Tongue (tissue), 2 donors: ENCODE results near the gene PDE4A. TPM values are rescaled to one million over a fixed set of nuclear protein-coding genes. Genes with fewer than 3 reads are reported as not detected.
"Not testable (repeated sequence)": the region's sequence is repeated elsewhere in the genome, so short reads cannot be mapped to it uniquely, and the experiment has no call there.

ENCODE experiments used
- DNase-seq: peaks from one replicate; pipeline ENCODE4 v3.0.0-alpha.2; 2015
- total RNA-seq: library from RNA; depleted of rRNA; stranded (reverse); fragments of >200 nt; gene quantifications from one replicate; pipeline ENCODE4 v1.2.3, GENCODE V29; 2014

PDE4A gene
- total RNA-seq, result 4.7 TPM

DNA sequence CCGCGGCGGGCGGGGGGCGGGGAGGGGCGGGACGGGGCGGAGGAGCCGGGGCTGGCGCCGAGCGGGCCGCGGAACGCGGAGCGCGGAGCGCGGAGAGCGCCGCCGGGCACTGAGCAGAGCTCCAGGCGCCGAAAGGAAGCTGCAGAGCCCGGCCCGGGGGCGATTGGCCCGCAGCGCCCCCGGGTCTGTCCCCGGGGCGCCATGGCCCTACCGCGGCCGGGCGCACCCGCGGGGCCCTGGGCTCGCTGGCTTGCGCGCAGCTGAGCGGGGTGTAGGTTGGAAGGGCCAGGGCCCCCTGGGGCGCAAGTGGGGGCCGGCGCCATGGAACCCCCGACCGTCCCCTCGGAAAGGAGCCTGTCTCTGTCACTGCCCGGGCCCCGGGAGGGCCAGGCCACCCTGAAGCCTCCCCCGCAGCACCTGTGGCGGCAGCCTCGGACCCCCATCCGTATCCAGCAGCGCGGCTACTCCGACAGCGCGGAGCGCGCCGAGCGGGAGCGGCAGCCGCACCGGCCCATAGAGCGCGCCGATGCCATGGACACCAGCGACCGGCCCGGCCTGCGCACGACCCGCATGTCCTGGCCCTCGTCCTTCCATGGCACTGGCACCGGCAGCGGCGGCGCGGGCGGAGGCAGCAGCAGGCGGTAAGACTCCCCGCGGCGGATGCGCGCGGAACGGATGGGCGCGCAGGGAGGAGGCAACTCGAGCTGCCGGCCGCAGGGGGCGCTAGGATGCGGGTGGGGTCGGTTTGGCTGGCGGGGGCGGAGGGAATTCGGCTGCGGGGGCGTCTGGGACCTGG, at the start of gene PDE4A:
Gene PDE4A (plus strand): TSS at position 95 of the 796 bp plus-strand sequence. CDS start 227 bp downstream, at position 322.
- DNase-seq, result no peak

DNA sequence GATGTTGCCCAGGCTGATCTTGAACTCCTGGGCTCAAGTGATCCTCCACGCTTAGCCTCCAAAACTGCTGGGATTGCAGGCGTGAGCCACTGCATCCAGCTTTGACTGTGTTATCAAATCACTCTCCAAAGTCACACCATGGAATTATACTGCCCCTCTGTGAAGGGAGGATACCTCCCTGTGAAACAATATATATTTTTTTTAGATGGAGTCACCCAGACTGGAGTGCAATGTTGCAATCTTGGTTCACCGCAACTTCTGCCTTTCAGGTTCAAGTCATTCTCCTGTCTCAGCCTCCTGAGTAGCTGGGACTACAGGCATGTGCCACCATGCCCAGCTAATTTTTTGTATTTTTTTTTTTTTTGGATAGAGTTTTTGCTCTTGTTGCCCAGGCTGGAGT, 47.6 kb upstream of the PDE4A start:
- DNase-seq, result no peak

DNA sequence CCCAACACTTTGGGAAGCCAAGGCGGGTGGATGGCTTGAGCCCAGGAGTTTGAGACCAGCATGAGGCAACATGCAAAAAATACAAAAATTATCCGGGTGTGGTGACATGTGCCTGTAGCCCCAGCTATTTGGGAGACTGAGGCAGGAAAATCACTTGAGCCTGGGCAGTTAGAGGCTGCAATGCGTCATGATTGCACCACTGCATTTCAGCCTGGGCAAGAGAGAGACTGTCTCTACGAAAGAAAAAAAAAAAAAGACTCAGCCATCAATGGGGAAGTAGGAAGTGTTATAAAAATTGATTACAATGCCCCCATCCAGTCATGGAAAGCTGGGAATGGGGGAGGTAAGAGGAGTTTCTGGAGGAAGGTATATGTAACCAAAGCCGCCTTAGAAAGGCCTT, 45.4 kb upstream of the PDE4A start:
- DNase-seq, result no peak

DNA sequence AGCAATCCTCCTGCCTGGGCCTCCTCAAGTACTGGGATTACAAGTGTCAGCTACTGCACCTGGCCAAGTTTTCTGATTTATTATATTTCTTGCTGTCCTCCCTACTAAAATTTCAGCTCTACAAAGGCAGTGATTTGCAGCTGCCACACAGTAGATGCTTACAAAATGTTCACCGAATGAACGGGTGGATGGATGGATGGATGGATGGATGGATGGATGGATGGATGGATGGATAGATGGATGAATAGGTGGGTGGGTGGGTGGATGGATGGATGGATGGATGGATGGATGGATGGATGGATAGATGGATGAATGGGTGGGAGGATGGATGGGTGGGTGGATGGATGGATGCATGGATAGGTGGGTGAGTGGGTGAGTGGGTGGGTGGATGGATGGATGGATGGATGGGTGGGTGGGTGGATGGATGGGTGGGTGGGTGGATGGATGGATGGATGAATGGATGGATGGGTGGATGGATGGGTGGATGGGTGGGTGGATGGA, 43.1 kb upstream of the PDE4A start:
- DNase-seq, result not testable (repeated sequence)

GRCh38 chr19:10378124-10378523, 42.2 kb upstream of the PDE4A start:
- no peak for DNase-seq

DNA sequence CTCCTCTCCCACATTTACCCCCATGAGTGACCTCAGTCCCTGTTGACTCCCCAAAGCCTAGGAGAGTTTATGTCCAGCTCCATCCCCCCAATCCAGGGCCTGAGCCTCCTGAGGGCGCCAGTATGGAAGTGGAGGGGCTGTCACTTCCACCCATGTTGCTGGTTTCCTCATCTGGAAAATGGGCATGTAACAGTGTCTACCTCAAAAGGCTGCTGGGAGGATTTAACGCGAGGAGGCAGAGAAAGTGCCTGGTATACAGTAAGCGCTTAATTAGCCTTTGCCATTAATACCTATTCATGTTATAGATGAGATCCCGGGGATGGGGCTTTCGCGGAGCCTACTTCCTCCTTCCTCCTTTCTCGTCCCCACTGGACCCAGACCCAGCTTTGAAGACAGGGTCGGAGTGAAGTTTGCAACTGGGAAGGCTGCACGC, 40.4 kb upstream of the PDE4A start:
- DNase-seq, result no peak

DNA sequence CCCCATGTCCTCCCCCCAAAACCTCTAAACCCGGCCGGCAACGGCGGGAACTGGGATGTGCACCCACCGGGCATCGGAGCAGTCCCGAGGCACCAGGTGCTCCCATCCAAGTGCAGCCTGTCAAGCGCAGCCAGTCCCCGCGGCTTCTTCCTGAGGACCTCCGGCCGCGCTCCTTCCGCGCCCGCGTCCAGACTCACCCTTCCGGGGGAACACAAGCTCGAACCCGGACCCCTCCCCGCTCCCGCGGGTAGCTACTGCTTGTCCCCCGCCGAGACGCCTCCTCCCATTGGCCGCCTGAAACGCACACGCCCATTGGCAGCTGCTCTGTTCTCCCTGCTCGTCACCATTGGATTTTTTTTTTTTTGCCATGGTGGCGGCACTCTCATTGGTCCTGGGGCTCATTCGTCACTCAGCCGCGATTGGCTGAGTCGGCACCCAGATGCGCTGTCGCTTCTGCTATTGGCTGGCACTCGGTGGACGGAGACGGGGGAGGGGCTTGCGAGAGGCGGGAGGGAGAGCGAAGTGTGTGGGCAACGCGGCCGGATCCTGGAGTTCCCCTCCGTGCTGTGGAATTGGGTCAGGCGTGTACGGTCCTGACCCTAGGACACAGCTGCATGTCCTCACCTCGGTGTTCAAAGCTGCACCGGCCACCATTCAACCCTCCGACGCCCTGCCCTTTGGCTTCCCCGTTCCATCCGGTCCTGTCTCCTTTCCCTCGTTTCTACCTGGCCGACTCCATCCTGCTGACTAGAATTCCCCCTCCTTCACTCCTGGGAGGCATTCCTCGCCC, 39.8 kb upstream of the PDE4A start, which contains the start of gene TYK2:
Gene TYK2 (minus strand): TSS at position 260 of the 790 bp plus-strand sequence. CDS start 2,166 bp downstream, outside the sequence.
- peak; percentile 100 for DNase-seq

DNA sequence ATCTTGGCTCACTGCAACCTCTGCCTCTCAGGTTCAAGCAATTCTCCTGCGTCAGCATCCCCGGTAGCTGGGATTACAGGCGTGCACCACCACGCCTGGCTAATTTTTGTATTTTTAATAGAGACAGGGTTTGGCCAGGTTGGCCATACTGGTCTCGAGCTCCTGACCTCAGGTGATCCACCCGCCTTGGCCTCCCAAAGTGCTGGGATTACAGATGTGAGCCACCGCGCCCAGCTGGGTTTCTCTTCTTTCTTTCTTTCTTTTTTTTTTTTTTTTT, 37.2 kb upstream of the PDE4A start:
- not testable (repeated sequence) for DNase-seq

DNA sequence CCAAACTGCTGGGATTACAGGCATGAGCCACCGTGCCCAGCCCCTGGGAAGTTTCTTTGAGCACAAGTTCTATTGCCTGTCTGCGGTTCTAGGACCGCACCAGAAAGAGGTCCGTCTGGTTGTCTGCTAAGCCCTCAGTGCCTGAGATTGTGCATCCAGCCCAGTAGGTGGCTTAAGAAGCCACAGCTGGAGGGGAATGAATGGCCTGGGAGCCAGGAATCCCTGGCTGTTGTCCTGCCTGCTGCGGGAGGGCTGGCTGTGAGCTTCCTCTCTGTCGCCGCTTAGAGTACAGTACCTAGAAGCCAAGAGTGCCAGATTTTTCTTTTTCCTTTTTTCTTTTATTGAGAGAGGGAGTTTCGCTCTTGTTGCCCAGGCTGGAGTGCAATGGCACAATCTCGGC, 35.8 kb upstream of the PDE4A start:
- DNase-seq, result no peak

DNA sequence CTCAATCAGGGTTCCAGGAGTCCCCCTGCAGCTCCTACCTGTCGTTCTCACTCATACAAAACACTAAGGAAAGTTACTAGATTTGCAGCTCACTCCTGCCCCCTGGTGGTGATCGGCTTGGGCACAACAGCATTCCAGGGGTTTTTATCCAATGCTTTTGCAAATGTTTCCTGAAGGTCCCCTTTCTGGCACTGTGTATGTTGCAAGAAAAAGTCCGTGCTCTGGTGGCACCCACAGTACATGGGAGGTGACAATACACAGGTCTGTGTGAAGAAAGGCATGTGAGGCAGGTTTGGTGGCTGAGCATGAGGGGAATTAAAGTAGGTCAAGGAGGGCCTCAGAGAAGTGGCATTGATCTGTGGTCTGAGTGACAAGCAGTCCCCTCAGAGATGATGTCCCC, 31.4 kb upstream of the PDE4A start:
- DNase-seq, result peak; percentile 94

GRCh38 chr19:10389863-10390262, 30.5 kb upstream of the PDE4A start:
- DNase-seq, result no peak

DNA sequence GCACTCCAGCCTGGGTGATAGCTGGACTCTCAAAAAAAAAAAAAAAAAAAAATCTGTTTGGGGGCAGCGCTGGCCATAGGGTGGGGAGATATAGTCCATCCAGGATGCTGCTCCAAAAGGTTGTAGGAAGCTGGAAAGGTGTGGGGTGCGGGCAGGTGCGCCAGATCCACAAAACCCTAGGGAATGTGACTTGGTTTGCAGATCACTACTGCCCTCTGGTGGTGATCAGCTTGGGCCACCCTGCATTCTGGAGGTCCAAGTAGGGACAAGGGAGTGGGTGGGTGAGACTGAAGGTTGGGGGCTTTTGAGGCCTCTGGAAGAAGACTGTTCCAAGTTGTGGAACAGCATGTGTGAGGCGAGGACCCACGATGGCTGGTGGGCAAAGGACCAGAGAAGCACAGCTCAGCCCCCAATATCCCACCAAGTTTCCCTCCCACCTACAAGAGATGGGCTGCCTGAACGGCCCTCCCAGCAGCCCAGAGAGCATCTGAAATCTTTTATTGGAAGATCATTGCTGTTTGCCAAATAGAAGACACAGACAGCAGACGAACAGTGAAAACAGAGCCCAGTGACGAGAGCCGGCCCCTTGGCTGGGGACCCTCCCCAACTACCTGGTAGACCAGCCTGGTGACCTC, 29.6 kb upstream of the PDE4A start:
- DNase-seq, result peak; percentile 72

GRCh38 chr19:10392120-10392519, 28.2 kb upstream of the PDE4A start:
- no peak for DNase-seq

DNA sequence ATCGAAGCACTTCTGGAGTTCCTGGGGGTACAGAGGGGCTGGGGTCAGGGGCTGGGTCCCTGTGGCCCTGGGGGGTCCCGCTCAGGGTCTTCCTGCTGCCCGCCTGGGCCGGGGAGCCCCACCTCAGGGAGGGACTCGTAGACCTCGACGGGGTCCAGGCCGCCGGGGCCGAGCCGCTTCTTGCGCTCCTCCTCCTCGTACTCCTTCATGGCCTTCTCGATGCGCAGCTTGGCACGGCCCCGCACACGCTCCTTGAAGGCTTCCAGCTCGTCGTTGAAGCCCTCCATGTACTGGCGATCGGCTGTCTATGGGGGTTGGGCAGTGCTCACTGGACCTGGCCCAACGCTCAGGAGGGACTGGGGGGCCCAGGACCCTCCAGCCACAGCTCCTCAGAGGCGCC, 27.2 kb upstream of the PDE4A start:
- DNase-seq, result no peak

DNA sequence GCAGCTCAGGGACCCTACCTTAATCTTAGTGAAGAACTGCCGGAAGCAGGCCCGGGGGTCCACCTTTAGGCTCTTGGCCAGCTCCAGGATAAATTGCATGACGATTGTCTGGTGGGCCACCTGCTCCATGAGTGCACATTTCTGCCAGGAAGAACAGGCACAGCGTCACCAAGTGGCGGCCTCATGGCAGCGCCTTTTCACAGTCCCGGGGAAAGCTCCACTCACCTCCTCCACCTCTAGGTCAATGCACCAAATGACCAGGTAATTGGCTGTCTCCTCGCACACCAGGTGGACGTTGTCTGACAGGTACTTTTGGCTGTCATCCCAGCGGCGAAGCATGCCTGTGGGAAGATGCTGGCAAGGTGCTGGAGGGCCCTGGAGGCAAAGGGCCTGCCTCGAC, 25.3 kb upstream of the PDE4A start:
- DNase-seq, result no peak

- no peak for DNase-seq
Measured at GRCh38 chr19:10395436-10395835, 24.9 kb upstream of the PDE4A start.

- DNase-seq, result no peak
Measured at GRCh38 chr19:10395917-10396316, 24.4 kb upstream of the PDE4A start.

GRCh38 chr19:10398819-10399218, 21.5 kb upstream of the PDE4A start:
- DNase-seq, result no peak

- DNase-seq, result not testable (repeated sequence)
Measured at GRCh38 chr19:10399340-10399739, 21.0 kb upstream of the PDE4A start.

DNA sequence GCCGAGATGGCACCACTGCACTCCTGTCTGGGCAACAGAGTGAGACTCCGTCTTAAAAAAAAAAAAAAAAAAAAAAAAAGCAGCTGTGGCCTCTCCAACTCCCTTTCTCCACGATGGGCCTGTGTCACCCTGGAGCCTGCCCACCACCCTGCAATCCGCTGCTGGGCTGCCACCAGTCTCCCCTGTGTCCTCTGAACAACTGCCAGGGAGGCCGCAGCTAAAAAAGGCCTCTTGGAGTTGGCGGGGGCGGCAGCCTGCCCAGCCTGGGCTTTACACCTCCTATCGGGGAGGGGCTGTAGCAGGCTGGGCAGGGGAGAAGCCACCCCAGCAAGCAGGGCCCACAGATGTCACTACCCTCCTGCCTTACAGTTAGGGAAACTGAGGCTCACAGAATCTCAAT, 20.5 kb upstream of the PDE4A start:
- DNase-seq, result no peak

DNA sequence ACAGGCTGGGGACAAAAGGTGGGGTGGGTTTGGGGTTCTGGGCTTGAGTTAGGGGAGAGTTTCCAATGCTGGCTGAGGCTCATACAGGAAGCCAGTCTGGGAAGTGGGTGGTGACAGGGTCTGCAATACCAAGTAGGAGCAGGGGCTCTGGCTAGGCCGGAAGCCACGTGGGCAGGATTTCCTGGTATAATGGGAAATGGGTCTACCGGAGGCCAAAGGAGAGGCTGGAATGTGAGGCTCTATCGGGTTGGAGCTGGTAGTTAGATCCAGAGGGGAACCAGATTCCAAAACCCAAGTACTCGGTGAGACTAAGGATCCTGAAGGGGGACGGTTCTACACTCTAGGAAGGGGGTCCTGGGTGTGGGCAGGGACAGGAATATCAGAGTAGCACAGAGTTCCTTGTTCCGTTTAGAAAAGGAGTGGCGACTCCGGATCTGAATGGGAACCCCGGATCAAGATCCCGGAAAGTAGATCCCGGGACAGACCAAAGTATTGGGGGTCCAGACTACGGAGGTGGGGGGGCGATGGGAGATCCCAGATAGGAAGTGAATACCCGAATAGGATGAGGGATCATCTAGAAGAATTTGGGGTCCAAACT, 17.8 kb upstream of the PDE4A start:
- DNase-seq, result no peak
